Measurements from ENCODE around the gene RUVBL2. TPM values are rescaled to one million over a fixed set of nuclear protein-coding genes. Genes with fewer than 3 reads are reported as not detected.
A peak's percentile ranks its signal among the peaks of the same experiment; 100 is the strongest.

RUVBL2 gene
- total and polyA plus RNA-seq, 9 donors: 55.3 to 72.5 (median 66.4) TPM

DNA sequence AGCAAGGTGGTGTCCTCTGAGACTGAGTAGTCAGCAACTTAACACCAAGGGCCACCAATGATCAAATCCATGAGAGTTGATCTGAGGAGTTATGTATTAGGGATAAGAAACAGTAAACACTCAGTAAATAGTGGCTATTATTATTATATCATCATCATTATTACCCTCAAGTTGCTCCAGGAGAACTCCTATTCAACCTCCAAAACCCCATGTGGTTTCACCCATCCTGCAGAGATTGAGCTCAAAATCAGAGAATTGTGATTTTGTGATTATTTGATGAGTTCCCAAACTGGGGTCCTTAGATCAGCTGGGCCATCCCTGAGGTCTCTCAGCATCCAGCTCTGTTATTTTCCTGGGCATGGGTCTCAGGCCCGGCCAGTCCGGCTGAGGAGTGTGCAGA is 67.3 kb downstream of the RUVBL2 start:
- Histone ChIP-seq H3K27ac (ENCODE audit: low read length) (no peak overlapping the region), H3K27me3 (ENCODE audit: control insufficient read depth, insufficient read depth, low read length) (peaks cover 78% of the 10 kb centered on the region), H3K36me3 (ENCODE audit: control insufficient read depth, insufficient read depth, low read length) (no peaks in the 10 kb centered on the region), H3K4me3 (ENCODE audit: low read length) (no peak overlapping the region), H3K9me3 (replicated peaks; ENCODE audit: control insufficient read depth, low read depth, low read length) (no peaks in the 10 kb centered on the region), H3K4me1 (ENCODE audit: control insufficient read depth, insufficient read depth, low read length) (peaks cover 34% of the 10 kb centered on the region)
- DNase-seq: no peak
- WGBS (ENCODE audit: insufficient coverage): 97% methylated on average over 2 of the region's 2 CpGs

DNA sequence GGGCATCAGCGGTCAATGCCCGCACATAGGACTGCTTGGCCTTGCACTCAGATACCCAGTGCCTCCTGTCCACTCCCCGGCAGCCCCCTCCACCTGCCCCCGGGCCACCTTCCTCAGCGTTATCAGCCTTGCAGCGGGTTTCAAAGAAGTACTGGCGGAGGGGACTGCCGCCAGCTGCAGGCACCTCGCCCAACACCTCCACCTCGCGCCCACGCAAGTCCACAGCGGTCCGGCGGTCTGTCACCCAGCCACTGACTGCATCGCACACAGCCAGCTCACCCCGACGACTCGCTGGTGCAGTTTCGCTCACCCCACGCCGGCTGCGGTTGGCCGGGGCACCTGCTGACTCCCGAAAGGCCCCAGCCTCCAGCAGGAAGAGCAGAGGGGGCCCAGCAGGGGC is 67.8 kb downstream of the RUVBL2 start:
- Histone ChIP-seq H3K27ac (ENCODE audit: low read length) (no peak overlapping the region), H3K27me3 (ENCODE audit: control insufficient read depth, insufficient read depth, low read length) (peaks cover 78% of the 10 kb centered on the region), H3K4me1 (ENCODE audit: control insufficient read depth, insufficient read depth, low read length) (peaks cover 34% of the 10 kb centered on the region), H3K36me3 (ENCODE audit: control insufficient read depth, insufficient read depth, low read length) (no peaks in the 10 kb centered on the region), H3K9me3 (replicated peaks; ENCODE audit: control insufficient read depth, low read depth, low read length) (no peaks in the 10 kb centered on the region), H3K4me3 (ENCODE audit: low read length) (no peak overlapping the region)
- 68% methylated on average over 25 of the region's 25 CpGs for WGBS (ENCODE audit: insufficient coverage)
- no peak for DNase-seq

DNA sequence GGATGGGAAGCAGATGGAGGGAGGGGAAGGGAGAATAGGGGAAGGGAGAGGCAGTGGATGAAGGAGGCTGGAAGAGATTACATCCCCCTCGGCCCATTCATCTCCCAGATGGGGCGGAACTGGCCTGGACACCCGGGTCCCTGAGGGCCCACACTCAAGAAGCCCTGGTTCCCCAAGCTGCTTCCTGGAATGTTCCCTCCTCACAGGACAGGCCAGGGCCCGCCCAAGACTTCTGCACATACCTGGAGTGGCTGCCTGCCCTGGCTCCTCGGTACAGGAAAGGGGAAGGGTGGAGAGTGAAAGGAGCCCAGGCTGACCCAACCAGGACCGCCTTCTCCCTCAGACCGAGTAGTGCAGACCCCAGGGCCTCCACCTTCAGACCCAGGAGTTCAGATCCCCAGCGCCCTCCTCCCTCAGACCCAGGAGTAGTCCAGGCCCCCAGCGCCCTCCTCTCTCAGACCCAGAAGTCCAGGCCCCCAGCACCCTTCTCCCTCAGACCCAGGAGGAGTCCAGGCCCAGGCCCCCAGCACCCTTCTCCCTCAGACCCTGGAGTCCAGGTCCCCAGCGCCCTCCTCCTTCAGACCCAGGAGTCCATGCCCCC is 70.4 kb downstream of the RUVBL2 start:
- DNase-seq: no peak
- Histone ChIP-seq H3K36me3 (ENCODE audit: control insufficient read depth, insufficient read depth, low read length) (no peaks in the 10 kb centered on the region), H3K27me3 (ENCODE audit: control insufficient read depth, insufficient read depth, low read length) (peaks cover 72% of the 10 kb centered on the region), H3K4me3 (ENCODE audit: low read length) (no peak overlapping the region), H3K9me3 (replicated peaks; ENCODE audit: control insufficient read depth, low read depth, low read length) (no peaks in the 10 kb centered on the region), H3K4me1 (ENCODE audit: control insufficient read depth, insufficient read depth, low read length) (peaks cover 28% of the 10 kb centered on the region), H3K27ac (ENCODE audit: low read length) (no peak overlapping the region)
- 30% methylated on average over 3 of the region's 10 CpGs for WGBS (ENCODE audit: insufficient coverage)

DNA sequence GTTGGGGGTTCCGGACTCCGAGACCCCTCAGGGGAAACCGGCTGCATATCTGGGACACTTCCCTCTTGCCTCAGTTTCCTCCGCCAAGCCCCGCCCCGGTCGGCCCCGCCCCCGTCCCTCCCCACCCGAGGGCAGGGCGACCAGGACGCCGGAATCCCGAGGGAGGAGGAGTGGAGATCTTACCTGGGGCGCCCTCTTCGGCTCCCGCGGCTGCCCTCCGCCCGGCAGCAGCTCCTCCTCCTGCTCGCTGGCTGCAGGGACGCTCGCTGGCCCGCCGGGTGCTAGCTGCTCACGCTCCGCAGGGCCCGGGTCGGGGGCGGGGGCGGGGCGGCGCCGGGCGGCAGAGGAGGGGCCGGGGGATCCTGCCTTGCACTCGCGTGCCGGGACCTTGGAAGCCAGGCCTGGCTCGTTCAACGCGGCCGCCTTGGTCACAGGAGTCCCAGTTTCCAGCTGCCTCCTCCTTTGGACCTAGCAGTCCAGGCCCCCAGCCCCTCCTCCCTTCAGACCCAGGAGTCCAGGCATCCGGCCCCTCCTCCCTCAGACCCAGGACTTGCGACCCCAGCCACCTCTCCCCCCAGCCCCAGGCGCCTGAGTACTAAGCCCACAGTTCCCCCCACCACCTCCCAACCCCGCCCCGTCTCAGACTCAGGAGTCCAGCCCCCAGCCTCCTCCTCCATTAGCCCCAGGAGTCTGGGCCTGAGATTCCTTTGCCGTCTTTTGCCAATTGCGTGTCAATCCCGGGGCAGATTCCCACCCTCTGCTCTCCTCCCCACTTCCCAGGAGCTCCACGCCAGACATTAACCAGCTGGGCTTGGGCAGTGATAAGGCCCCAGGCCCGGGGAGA is 71.3 kb downstream of the RUVBL2 start, which contains the start of gene NTF4:
NTF4 (minus strand) TSS at position 51 of the 844 bp plus-strand sequence. CDS start 2,821 bp downstream, outside the sequence.
- Histone ChIP-seq H3K27ac (ENCODE audit: low read length) (no peak within 1 kb of the TSS), H3K27me3 (ENCODE audit: control insufficient read depth, insufficient read depth, low read length) (peaks cover 71% of the 10 kb centered on the region), H3K4me1 (ENCODE audit: control insufficient read depth, insufficient read depth, low read length) (peaks cover 28% of the 10 kb centered on the region), H3K36me3 (ENCODE audit: control insufficient read depth, insufficient read depth, low read length) (no peaks in the 10 kb centered on the region), H3K4me3 (ENCODE audit: low read length) (no peak within 1 kb of the TSS), H3K9me3 (replicated peaks; ENCODE audit: control insufficient read depth, low read depth, low read length) (no peaks in the 10 kb centered on the region)
- peak; percentile 41 for DNase-seq
- WGBS (ENCODE audit: insufficient coverage): under 1% methylated on average over 37 of the region's 53 CpGs

Other genes with a start within 250 kb of the RUVBL2 start
- 0.04 TPM for gene IZUMO1, start 247.0 kb upstream of the RUVBL2 start, total RNA-seq
- gene IZUMO1, start 247.0 kb upstream of the RUVBL2 start, polyA plus RNA-seq (ENCODE audit: insufficient read depth in 1 of 8, insufficient read length in 8 of 8, low replicate concordance in 1 of 8): 1 to 10 TPM in 2 of 8 donors, under 1 TPM in 6; 0.20 to 1.1 (median 0.85) TPM
- gene FUT1, start 241.2 kb upstream of the RUVBL2 start, total RNA-seq: 1.1 TPM
- 1 to 10 TPM in 7 of 8 donors, under 1 TPM in 1; 0.75 to 1.5 (median 1.3) TPM for gene FUT1, start 241.2 kb upstream of the RUVBL2 start, polyA plus RNA-seq (ENCODE audit: insufficient read depth in 1 of 8, insufficient read length in 8 of 8, low replicate concordance in 1 of 8)
- gene FGF21, start 238.4 kb upstream of the RUVBL2 start, total RNA-seq: not detected
- under 1 TPM in 1 of 8 donors, not detected in 7; 0.25 TPM for gene FGF21, start 238.4 kb upstream of the RUVBL2 start, polyA plus RNA-seq (ENCODE audit: insufficient read depth in 1 of 8, insufficient read length in 8 of 8, low replicate concordance in 1 of 8)
- gene BCAT2, start 182.9 kb upstream of the RUVBL2 start, total RNA-seq: 18.8 TPM
- 10 to 100 TPM; 21.2 to 32.7 (median 24.6) TPM for gene BCAT2, start 182.9 kb upstream of the RUVBL2 start, polyA plus RNA-seq (ENCODE audit: insufficient read depth in 1 of 8, insufficient read length in 8 of 8, low replicate concordance in 1 of 8)
- gene HSD17B14, start 157.4 kb upstream of the RUVBL2 start, total RNA-seq: 2.7 TPM
- 1 to 10 TPM; 1.9 to 8.3 (median 4.3) TPM for gene HSD17B14, start 157.4 kb upstream of the RUVBL2 start, polyA plus RNA-seq (ENCODE audit: insufficient read depth in 1 of 8, insufficient read length in 8 of 8, low replicate concordance in 1 of 8)
- 18.7 TPM for gene PLEKHA4, start 125.3 kb upstream of the RUVBL2 start, total RNA-seq
- gene PLEKHA4, start 125.3 kb upstream of the RUVBL2 start, polyA plus RNA-seq (ENCODE audit: insufficient read depth in 1 of 8, insufficient read length in 8 of 8, low replicate concordance in 1 of 8): 10 to 100 TPM; 34.9 to 59.0 (median 38.4) TPM
- 32.2 TPM for gene PPP1R15A, start 121.5 kb upstream of the RUVBL2 start, total RNA-seq
- 10 to 100 TPM; 49.0 to 84.7 (median 57.3) TPM for gene PPP1R15A, start 121.5 kb upstream of the RUVBL2 start, polyA plus RNA-seq (ENCODE audit: insufficient read depth in 1 of 8, insufficient read length in 8 of 8, low replicate concordance in 1 of 8)
- 0.09 TPM for gene TULP2, start 95.1 kb upstream of the RUVBL2 start, total RNA-seq
- gene TULP2, start 95.1 kb upstream of the RUVBL2 start, polyA plus RNA-seq (ENCODE audit: insufficient read depth in 1 of 8, insufficient read length in 8 of 8, low replicate concordance in 1 of 8): under 1 TPM in 7 of 8 donors, not detected in 1; 0.13 to 0.88 (median 0.46) TPM
- gene NUCB1, start 93.6 kb upstream of the RUVBL2 start, total RNA-seq: 97.3 TPM
- 100 to 1,000 TPM; 141 to 216 (median 175) TPM for gene NUCB1, start 93.6 kb upstream of the RUVBL2 start, polyA plus RNA-seq (ENCODE audit: insufficient read depth in 1 of 8, insufficient read length in 8 of 8, low replicate concordance in 1 of 8)
- 0.31 TPM for gene DHDH, start 60.2 kb upstream of the RUVBL2 start, total RNA-seq
- gene DHDH, start 60.2 kb upstream of the RUVBL2 start, polyA plus RNA-seq (ENCODE audit: insufficient read depth in 1 of 8, insufficient read length in 8 of 8, low replicate concordance in 1 of 8): 1 to 10 TPM in 1 of 8 donors, under 1 TPM in 7; 0.20 to 1.9 (median 0.42) TPM
- 27.1 TPM for gene BAX, start 39.0 kb upstream of the RUVBL2 start, total RNA-seq
- 10 to 100 TPM; 33.9 to 52.4 (median 44.7) TPM for gene BAX, start 39.0 kb upstream of the RUVBL2 start, polyA plus RNA-seq (ENCODE audit: insufficient read depth in 1 of 8, insufficient read length in 8 of 8, low replicate concordance in 1 of 8)
- 786 TPM for gene FTL, start 28.6 kb upstream of the RUVBL2 start, total RNA-seq
- gene FTL, start 28.6 kb upstream of the RUVBL2 start, polyA plus RNA-seq (ENCODE audit: insufficient read depth in 1 of 8, insufficient read length in 8 of 8, low replicate concordance in 1 of 8): 100 to 1,000 TPM; 576 to 914 (median 741) TPM
- 43.8 TPM for gene GYS1, start 578 bp upstream of the RUVBL2 start, total RNA-seq
- 10 to 100 TPM; 47.3 to 87.3 (median 65.3) TPM for gene GYS1, start 578 bp upstream of the RUVBL2 start, polyA plus RNA-seq (ENCODE audit: insufficient read depth in 1 of 8, insufficient read length in 8 of 8, low replicate concordance in 1 of 8)
- not detected for gene LHB, start 23.2 kb downstream of the RUVBL2 start, total RNA-seq
- gene LHB, start 23.2 kb downstream of the RUVBL2 start, polyA plus RNA-seq (ENCODE audit: insufficient read depth in 1 of 8, insufficient read length in 8 of 8, low replicate concordance in 1 of 8): not detected
- gene CGB3, start 30.4 kb downstream of the RUVBL2 start, total RNA-seq: 0.22 TPM
- under 1 TPM in 2 of 8 donors, not detected in 6; 0.57 to 0.60 TPM for gene CGB3, start 30.4 kb downstream of the RUVBL2 start, polyA plus RNA-seq (ENCODE audit: insufficient read depth in 1 of 8, insufficient read length in 8 of 8, low replicate concordance in 1 of 8)
- not detected for gene CGB2, start 38.0 kb downstream of the RUVBL2 start, total RNA-seq
- gene CGB2, start 38.0 kb downstream of the RUVBL2 start, polyA plus RNA-seq (ENCODE audit: insufficient read depth in 1 of 8, insufficient read length in 8 of 8, low replicate concordance in 1 of 8): under 1 TPM in 1 of 8 donors, not detected in 7; 0.27 TPM
- not detected for gene CGB1, start 43.0 kb downstream of the RUVBL2 start, total RNA-seq
- not detected for gene CGB1, start 43.0 kb downstream of the RUVBL2 start, polyA plus RNA-seq (ENCODE audit: insufficient read depth in 1 of 8, insufficient read length in 8 of 8, low replicate concordance in 1 of 8)
- 0.40 TPM for gene CGB5, start 50.0 kb downstream of the RUVBL2 start, total RNA-seq
- gene CGB5, start 50.0 kb downstream of the RUVBL2 start, polyA plus RNA-seq (ENCODE audit: insufficient read depth in 1 of 8, insufficient read length in 8 of 8, low replicate concordance in 1 of 8): 1 to 10 TPM in 1 of 8 donors, under 1 TPM in 2, not detected in 5; 0.23 to 1.4 (median 0.63) TPM
- gene CGB8, start 55.2 kb downstream of the RUVBL2 start, total RNA-seq: 0.31 TPM
- gene CGB8, start 55.2 kb downstream of the RUVBL2 start, polyA plus RNA-seq (ENCODE audit: insufficient read depth in 1 of 8, insufficient read length in 8 of 8, low replicate concordance in 1 of 8): under 1 TPM in 4 of 8 donors, not detected in 4; 0.20 to 0.58 (median 0.25) TPM
- gene CGB7, start 63.9 kb downstream of the RUVBL2 start, total RNA-seq: 0.53 TPM
- 1 to 10 TPM in 4 of 8 donors, under 1 TPM in 4; 0.34 to 1.4 (median 0.87) TPM for gene CGB7, start 63.9 kb downstream of the RUVBL2 start, polyA plus RNA-seq (ENCODE audit: insufficient read depth in 1 of 8, insufficient read length in 8 of 8, low replicate concordance in 1 of 8)
- 1.6 TPM for gene NTF4, start 70.9 kb downstream of the RUVBL2 start, total RNA-seq
- gene NTF4, start 70.9 kb downstream of the RUVBL2 start, polyA plus RNA-seq (ENCODE audit: insufficient read depth in 1 of 8, insufficient read length in 8 of 8, low replicate concordance in 1 of 8): 1 to 10 TPM; 2.5 to 5.2 (median 3.6) TPM
- 2.8 TPM for gene KCNA7, start 78.8 kb downstream of the RUVBL2 start, total RNA-seq
- 1 to 10 TPM; 4.4 to 8.1 (median 6.4) TPM for gene KCNA7, start 78.8 kb downstream of the RUVBL2 start, polyA plus RNA-seq (ENCODE audit: insufficient read depth in 1 of 8, insufficient read length in 8 of 8, low replicate concordance in 1 of 8)
- gene SNRNP70, start 91.6 kb downstream of the RUVBL2 start, total RNA-seq: 157 TPM
- 100 to 1,000 TPM; 173 to 276 (median 221) TPM for gene SNRNP70, start 91.6 kb downstream of the RUVBL2 start, polyA plus RNA-seq (ENCODE audit: insufficient read depth in 1 of 8, insufficient read length in 8 of 8, low replicate concordance in 1 of 8)
- 11.6 TPM for gene LIN7B, start 120.5 kb downstream of the RUVBL2 start, total RNA-seq
- 10 to 100 TPM in 6 of 8 donors, 1 to 10 TPM in 2; 9.6 to 14.4 (median 11.2) TPM for gene LIN7B, start 120.5 kb downstream of the RUVBL2 start, polyA plus RNA-seq (ENCODE audit: insufficient read depth in 1 of 8, insufficient read length in 8 of 8, low replicate concordance in 1 of 8)
- gene C19orf73, start 125.3 kb downstream of the RUVBL2 start, total RNA-seq: 0.35 TPM
- 1 to 10 TPM in 2 of 8 donors, under 1 TPM in 6; 0.33 to 1.2 (median 0.72) TPM for gene C19orf73, start 125.3 kb downstream of the RUVBL2 start, polyA plus RNA-seq (ENCODE audit: insufficient read depth in 1 of 8, insufficient read length in 8 of 8, low replicate concordance in 1 of 8)
- gene PPFIA3, start 125.7 kb downstream of the RUVBL2 start, total RNA-seq: 5.5 TPM
- gene PPFIA3, start 125.7 kb downstream of the RUVBL2 start, polyA plus RNA-seq (ENCODE audit: insufficient read depth in 1 of 8, insufficient read length in 8 of 8, low replicate concordance in 1 of 8): 10 to 100 TPM in 1 of 8 donors, 1 to 10 TPM in 7; 7.2 to 11.1 (median 8.3) TPM
- gene HRC, start 161.5 kb downstream of the RUVBL2 start, total RNA-seq: 105 TPM
- gene HRC, start 161.5 kb downstream of the RUVBL2 start, polyA plus RNA-seq (ENCODE audit: insufficient read depth in 1 of 8, insufficient read length in 8 of 8, low replicate concordance in 1 of 8): 100 to 1,000 TPM; 106 to 172 (median 135) TPM
- gene TRPM4, start 163.9 kb downstream of the RUVBL2 start, total RNA-seq: 13.1 TPM
- 10 to 100 TPM; 24.0 to 52.5 (median 36.4) TPM for gene TRPM4, start 163.9 kb downstream of the RUVBL2 start, polyA plus RNA-seq (ENCODE audit: insufficient read depth in 1 of 8, insufficient read length in 8 of 8, low replicate concordance in 1 of 8)

Data from muscle of leg (tissue), 11 donors.